GM21717 (cell line): Measurements from ENCODE around the gene ATG13.

Experiments
- ATAC-seq: cut with Tn5 transposase; IDR thresholded peaks from one replicate; pipeline ENCODE4 v1.9.1; 2021; ENCODE audit warnings: mild to moderate bottlenecking, moderate library complexity; ENCODE audit not compliant: unreplicated experiment

ATG13 gene

GRCh38 chr11:46721286-46721685 is 103.9 kb downstream of the ATG13 start:
- ATAC-seq, result no peak

DNA sequence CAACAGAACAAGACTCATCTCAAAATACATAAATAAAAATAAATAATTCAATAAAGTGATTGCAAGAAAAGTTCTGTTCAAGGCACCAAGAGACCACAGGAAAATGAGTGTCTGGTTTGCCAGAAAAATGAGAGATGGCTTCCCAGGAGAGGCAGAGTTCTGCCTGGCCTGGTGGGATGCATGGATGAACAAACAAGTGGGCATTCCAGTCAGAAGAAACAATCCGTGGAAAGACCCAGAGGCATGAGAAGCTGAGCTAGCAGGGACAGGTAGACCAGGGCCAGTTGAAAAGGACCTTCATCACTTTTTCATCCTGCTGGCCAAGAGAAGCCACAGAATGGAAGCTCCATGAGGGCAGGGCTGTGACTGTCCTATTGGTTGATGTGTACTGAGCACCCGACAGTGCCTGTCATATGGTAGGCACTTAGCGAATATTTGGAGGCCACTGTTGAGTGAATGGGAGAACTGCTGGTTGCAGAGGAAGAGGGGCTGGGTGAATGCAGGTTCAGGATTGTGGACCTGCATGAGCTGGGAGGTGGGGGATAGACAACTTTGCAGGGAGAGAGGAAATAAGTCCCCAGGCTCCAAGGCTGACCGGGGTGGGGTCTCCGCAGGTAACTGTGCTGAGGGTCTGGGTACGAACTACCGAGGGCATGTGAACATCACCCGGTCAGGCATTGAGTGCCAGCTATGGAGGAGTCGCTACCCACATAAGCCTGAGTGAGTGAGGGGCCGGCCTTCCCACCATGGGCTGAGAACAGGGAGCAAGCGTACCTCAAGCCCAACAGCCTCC is 105.4 kb downstream of the ATG13 start:
- no peak for ATAC-seq

- no peak for ATAC-seq
Measured at GRCh38 chr11:46723359-46723680, 106.0 kb downstream of the ATG13 start.

GRCh38 chr11:46724088-46724487 is 106.7 kb downstream of the ATG13 start:
- ATAC-seq, result no peak
